Osteocyte (in vitro differentiated cells): ENCODE results near the gene CNKSR2. TPM values are rescaled to one million over a fixed set of nuclear protein-coding genes. Genes with fewer than 3 reads are reported as not detected.

Source experiments
- DNase-seq: peaks from one replicate; pipeline ENCODE4 v3.0.0; 2021; ENCODE audit warnings: mixed read lengths; ENCODE audit not compliant: unreplicated experiment; ENCODE audit errors: extremely low spot score
- H3K27ac Mint-ChIP-seq: one replicate; pipeline ENCODE4 v1.8.0; 2021; ENCODE audit warnings: mild to moderate bottlenecking, mixed read lengths; ENCODE audit not compliant: unreplicated experiment
- H3K27me3 Mint-ChIP-seq: one replicate; pipeline ENCODE4 v1.8.0; 2021; ENCODE audit warnings: mixed read lengths; ENCODE audit not compliant: unreplicated experiment
- H3K36me3 Mint-ChIP-seq: one replicate; pipeline ENCODE4 v1.8.0; 2021; ENCODE audit warnings: mixed read lengths; ENCODE audit not compliant: unreplicated experiment
- H3K4me1 Mint-ChIP-seq: one replicate; pipeline ENCODE4 v1.8.0; 2021; ENCODE audit warnings: mixed read lengths; ENCODE audit not compliant: unreplicated experiment
- H3K4me3 Mint-ChIP-seq: one replicate; pipeline ENCODE4 v1.8.0; 2021; ENCODE audit warnings: mild to moderate bottlenecking, moderate library complexity, mixed read lengths; ENCODE audit not compliant: unreplicated experiment
- H3K9me3 Mint-ChIP-seq: one replicate; pipeline ENCODE4 v1.8.0; 2021; ENCODE audit warnings: mixed read lengths; ENCODE audit not compliant: unreplicated experiment
- CTCF ChIP-seq: fragments of 200-600 bp; sonication (generic); IDR thresholded peaks from 2 replicates; pipeline ENCODE4 v1.5.0; 2021; ENCODE audit warnings: antibody characterized with exemption, mild to moderate bottlenecking, moderate library complexity
- total RNA-seq: library from RNA; stranded (reverse); gene quantifications from 2 replicates; pipeline ENCODE4 v1.2.1, GENCODE V29; 2021

Gene CNKSR2
- total RNA-seq, 1 donor from 2014 or later = 1.1 TPM

- peaks cover 3% of the 10 kb centered on the region for H3K36me3 Mint-ChIP-seq
- H3K4me1 Mint-ChIP-seq = peaks cover 2% of the 10 kb centered on the region
- H3K27ac Mint-ChIP-seq = no peak overlapping the region
- DNase-seq = no peak
- no peak for TF ChIP-seq CTCF
- no peaks in the 10 kb centered on the region for H3K9me3 Mint-ChIP-seq
- no peak overlapping the region for H3K4me3 Mint-ChIP-seq
- no peaks in the 10 kb centered on the region for H3K27me3 Mint-ChIP-seq
Measured at GRCh38 chrX:21658746-21659145, 284.5 kb downstream of the CNKSR2 start.

- Mint-ChIP-seq H3K4me3 (no peak overlapping the region), H3K9me3 (no peaks in the 10 kb centered on the region), H3K4me1 (peaks cover 2% of the 10 kb centered on the region), H3K27me3 (no peaks in the 10 kb centered on the region), H3K36me3 (peaks cover 3% of the 10 kb centered on the region), H3K27ac (no peak overlapping the region)
- no peak for TF ChIP-seq CTCF
- no peak for DNase-seq
Measured at GRCh38 chrX:21659320-21659719, 285.1 kb downstream of the CNKSR2 start.

GRCh38 chrX:21660156-21660555 lies 285.9 kb downstream of the CNKSR2 start:
- Mint-ChIP-seq H3K36me3 (peaks cover 3% of the 10 kb centered on the region), H3K9me3 (no peaks in the 10 kb centered on the region), H3K27ac (no peak overlapping the region), H3K4me1 (peaks cover 2% of the 10 kb centered on the region), H3K27me3 (no peaks in the 10 kb centered on the region), H3K4me3 (no peak overlapping the region)
- no peak for DNase-seq
- no peak for TF ChIP-seq CTCF

GRCh38 chrX:21661316-21661715 lies 287.1 kb downstream of the CNKSR2 start:
- TF ChIP-seq CTCF = no peak

GRCh38 chrX:21662761-21663160 lies 288.5 kb downstream of the CNKSR2 start:
- Mint-ChIP-seq H3K27ac (no peak overlapping the region), H3K4me1 (no peaks in the 10 kb centered on the region), H3K4me3 (no peak overlapping the region), H3K36me3 (peaks cover 3% of the 10 kb centered on the region), H3K9me3 (no peaks in the 10 kb centered on the region), H3K27me3 (no peaks in the 10 kb centered on the region)
- DNase-seq = no peak
- TF ChIP-seq CTCF = no peak

More at GRCh38 chrX:21661316-21661715, 287.1 kb downstream of the CNKSR2 start:
- H3K4me1 Mint-ChIP-seq = no peaks in the 10 kb centered on the region
- H3K4me3 Mint-ChIP-seq = no peak overlapping the region
- H3K27ac Mint-ChIP-seq = no peak overlapping the region
- DNase-seq = no peak
- no peaks in the 10 kb centered on the region for H3K27me3 Mint-ChIP-seq
- no peaks in the 10 kb centered on the region for H3K9me3 Mint-ChIP-seq
- H3K36me3 Mint-ChIP-seq = peaks cover 3% of the 10 kb centered on the region
